ENCODE data around the gene ADISSP.

The ADISSP gene

GRCh38 chr20:3735768-3736167 lies 31.8 kb downstream of the ADISSP start:
- no peak for DNase-seq

- DNase-seq = no peak
These were observed 33.3 kb downstream of the ADISSP start for GRCh38 chr20:3734111-3734843.

GRCh38 chr20:3733119-3733995 lies 34.2 kb downstream of the ADISSP start:
- no peak for DNase-seq

DNA sequence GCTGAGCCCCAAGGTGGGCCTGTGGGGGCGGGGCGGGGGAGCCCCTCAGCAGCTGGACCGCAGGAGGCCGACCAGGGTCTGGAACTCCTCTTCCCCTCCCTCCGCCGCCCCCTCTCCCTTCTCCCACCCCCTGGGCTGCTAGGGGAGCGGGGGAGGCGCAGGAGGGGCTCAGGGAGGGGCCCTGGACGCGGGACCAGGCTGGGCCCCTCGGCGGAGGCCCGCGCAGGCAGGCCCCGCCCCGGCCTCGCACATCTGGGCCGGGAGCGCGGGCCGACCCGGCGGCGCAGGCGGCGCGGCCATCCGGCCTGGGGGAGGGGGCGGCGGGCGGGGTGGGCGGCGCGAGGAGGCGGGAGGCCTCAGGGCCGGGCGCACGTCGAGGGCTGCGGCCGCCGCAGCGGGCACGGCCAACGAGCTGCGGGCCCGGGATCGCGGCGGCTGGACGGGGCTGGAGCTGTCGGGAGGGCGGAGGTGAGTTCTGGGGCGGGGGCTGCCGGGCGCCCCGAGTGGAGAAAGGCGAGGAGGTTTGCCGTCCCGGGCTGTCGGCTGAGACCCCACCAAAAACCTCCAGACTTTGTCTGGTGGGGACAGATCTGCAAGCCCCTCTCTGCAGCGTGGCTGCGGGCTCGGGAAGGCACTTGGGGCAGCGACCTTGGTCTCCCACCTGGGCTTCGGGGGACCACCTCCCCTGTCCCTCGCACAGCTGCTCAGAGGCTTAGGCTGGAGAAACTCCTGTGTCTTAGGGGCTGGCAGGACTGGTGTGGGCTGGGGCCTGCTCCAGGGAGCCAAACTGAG lies 35.0 kb downstream of the ADISSP start, which contains the start of gene HSPA12B:
Gene HSPA12B, plus strand, starts transcription at position 359 of the 792 bp plus-strand sequence. CDS start 5,990 bp downstream, outside the sequence.
- DNase-seq = no peak

GRCh38 chr20:3731944-3732326 lies 35.6 kb downstream of the ADISSP start:
- DNase-seq = no peak

GRCh38 chr20:3730803-3731672 lies 36.5 kb downstream of the ADISSP start:
- DNase-seq = no peak

DNA sequence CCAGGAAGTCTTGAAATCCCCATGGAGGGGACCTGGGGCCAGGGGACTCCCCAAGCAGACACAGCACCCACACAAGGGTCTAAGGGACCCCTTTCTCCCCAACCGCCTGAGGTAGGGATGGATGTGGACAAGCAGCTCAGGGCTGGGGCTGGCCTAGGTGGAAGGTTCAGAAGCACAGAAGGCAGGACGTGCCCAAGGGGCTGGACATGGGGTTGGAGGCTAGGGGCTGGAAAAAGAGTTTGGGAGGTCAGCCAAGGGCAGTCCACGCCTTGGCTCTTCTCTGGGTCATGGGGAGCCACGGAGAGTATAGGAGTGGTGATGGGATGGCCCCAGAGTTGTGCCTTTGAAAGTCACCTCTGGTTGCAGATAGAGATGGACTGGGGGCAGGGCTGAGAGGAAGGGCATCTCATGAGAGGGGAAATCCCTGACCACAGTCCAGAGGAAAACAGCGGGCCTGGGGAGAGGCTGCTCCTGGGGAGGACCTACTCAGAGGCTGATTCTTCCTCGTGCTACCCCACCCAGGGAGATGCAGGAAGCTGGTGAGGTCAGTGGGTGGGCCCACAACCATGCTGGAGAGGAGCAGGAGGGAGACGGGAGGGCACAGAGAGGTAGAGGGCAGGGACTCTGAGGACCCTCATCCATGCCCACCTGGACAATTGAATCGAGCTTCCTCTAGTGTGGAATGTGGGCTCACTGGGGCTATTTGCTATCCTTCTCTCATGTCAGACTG lies 37.6 kb downstream of the ADISSP start:
- DNase-seq = no peak

GRCh38 chr20:3729378-3729777 lies 38.2 kb downstream of the ADISSP start:
- DNase-seq = no peak

DNA sequence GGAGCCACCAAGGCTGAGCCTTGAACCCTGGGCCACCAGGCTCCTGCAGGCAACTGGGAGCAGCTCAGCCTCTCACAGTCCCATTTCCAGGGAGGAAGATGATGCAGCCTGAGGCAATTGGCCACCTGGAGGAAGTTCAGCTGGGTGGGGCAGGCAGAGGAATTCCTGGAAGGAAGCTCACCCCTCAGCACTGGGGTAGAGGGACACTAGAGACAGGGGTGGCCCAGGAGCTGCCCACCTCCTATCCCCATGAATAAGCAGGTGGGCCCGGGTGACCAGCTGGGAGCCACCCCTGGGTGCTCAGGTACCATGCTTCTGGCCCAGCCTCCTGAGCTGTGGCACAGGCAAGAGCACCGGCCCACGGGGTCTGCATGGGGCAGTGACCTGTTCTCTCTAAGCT lies 38.7 kb downstream of the ADISSP start:
- no peak for DNase-seq

DNA sequence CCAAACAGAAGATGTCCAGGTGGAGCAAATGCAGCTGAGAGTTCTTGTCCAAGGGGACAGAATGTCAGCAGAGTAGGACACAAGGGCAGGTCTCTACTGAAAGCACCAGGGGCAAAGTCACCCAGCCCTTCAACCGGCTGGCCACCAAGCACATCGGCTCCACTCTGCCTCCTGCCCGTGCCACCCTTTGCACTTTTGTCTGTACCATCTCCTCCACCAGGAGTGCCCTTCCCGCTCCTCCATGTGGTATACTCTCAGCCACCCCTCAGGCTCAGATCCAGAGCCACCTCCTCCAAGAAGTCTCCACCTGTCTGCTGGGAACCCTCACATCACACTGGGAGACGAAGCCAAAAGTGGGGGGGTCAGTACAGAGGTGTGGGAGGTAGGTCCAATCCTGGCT lies 39.2 kb downstream of the ADISSP start:
- DNase-seq = no peak

- no peak for DNase-seq
These were observed 40.0 kb downstream of the ADISSP start for GRCh38 chr20:3727401-3728021.

DNA sequence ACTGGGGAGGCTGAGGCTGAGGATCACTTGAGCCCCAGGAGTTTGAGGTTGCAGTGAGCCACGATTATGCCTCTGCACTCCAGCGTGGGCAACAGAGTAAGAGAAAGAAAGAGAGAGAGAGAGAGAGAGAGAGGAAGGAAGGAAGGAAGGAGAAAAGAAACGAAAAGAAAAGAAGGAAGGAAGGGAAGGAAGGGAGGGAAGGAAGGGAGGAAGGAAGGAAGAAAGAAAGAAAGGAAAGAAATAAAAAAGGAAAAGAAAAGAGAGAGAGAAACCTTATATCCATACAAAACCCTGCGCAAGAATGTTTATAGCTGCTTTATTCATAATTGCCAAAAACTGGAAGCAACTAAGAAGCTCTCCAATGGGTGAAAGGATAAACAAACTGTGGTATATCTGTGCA lies 43.2 kb downstream of the ADISSP start:
- DNase-seq = no peak

DNA sequence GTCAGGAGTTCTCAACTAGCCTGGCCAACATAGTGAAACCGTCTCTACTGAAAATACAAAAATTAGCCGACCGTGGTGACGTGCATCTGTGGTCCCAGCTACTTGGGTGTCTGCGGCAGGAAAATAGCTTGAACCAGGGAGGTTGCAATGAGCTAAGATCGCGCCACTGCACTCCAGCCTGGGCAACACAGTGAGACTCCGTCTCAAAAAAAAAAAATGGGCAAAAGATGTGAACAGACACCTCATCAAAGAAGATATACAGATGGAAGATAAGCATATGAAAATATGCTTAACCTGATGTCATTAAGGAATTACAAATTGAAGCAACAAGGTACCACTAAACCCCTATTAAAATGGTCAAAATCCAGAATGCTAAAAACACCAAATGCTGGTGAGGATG lies 44.3 kb downstream of the ADISSP start:
- no peak for DNase-seq

- DNase-seq = no peak
These were observed 45.6 kb downstream of the ADISSP start for GRCh38 chr20:3721912-3722311.

DNA sequence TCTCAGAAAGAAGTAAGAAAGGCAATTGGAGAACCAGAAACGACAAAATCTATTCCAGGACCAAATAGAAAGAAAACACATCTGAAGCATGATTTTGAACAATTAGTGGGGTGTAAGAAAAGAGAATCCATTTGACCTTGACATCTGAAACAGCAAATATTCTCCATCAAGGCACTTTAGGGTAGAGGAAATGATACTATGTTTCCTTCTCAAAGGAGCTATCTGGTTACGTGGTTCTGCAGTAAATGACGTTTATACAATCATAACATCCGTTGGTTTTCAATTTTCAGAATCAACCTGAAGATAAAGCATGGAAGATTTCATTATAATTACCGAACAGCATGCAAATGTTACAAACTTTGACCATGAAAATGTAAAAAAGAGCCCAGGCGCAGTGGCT lies 46.9 kb downstream of the ADISSP start:
- no peak for DNase-seq

GRCh38 chr20:3720068-3720467 lies 47.5 kb downstream of the ADISSP start:
- no peak for DNase-seq

DNA sequence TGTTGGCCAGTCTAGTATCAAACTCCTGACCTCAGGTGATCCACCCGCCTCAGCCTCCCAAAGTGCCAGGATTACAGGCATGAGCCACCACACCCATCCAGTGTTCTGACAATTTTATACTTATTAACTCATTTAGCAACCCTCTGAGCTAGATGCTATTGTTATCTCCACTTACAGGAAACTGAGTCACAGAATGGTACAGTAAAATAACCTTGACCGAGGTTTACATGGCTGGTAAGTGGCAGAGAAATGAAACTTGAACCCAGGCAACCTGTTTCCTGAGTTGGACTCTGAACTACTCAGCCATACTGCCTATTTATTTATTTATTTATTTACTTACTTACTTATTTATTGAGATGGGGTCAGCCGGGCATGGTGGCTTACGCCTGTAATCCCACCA lies 48.5 kb downstream of the ADISSP start:
- DNase-seq = no peak

GRCh38 chr20:3716195-3716834 lies 51.2 kb downstream of the ADISSP start:
- peak; percentile 42 for DNase-seq

- no peak for DNase-seq
These were observed 53.5 kb downstream of the ADISSP start for GRCh38 chr20:3714092-3714491.

DNA sequence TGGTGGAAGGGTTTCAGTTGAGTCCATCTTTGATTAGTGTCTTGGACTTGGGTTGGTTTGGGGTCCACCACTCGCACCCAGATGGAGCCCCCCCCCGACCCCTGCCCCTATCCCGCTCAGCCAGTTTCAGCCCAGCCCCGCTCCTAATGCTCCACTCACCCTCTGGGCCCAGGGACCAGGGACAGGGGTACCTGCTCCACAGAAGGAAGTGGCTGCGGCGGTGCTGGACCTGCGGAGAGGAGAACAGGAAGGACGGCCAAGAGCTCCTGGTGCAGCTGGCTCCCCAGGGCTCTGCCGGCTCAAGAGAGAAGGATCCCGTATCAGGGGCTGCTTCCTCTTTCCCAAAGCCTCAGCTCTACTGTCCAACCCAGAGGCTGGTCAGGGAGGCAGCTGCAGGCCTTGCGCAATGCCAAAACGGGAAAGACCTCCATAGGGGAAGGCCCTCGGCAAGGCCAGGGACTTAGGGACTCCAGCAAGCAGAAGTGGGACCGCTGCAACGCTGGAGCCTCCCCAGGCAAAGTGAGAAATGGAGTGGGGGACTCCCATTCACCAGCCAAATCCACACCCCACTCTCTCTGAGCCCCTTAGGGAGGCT lies 55.2 kb downstream of the ADISSP start, which contains the start of gene SIGLEC1:
Gene SIGLEC1, minus strand, starts transcription at position 322 of the 595 bp plus-strand sequence. CDS start 5,472 bp downstream, outside the sequence.
- DNase-seq = no peak
